GM18951 (cell line): ENCODE measurements around the gene LEMD3.

ENCODE experiments used
- POLR2A ChIP-seq: IDR thresholded peaks from 4 replicates; pipeline ENCODE4 v1.6.1; 2011; ENCODE audit warnings: mild to moderate bottlenecking; ENCODE audit not compliant: insufficient read length, insufficient read depth; ENCODE audit errors: extremely low read depth
- in situ Hi-C: fragments of 300-500 bp; cut with MboI; formaldehyde crosslinking; loops from one replicate; pipeline ENCODE4 v1.12.0; 2022; ENCODE audit warnings: low sequenced_read_pairs, mixed read lengths, inconsistent platforms; ENCODE audit not compliant: unreplicated experiment

LEMD3 gene

DNA sequence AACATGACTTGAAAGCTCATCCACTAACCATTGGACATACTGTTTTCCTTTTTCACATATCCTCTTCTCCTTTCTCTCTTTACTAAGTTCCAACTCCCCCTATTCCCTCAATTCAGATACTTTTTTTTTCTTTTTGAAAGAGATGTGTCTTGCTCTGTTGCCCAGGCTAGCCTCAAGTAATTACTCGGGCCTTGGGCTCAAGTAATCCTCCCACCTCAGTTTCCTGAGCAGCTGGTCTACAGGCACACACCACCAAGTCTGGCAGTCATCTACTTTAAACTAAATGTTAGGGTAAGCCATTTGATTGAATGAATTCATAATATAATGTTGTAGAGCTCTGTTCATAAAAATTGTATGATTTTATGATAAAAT is 15.5 kb downstream of the LEMD3 start:
- in situ Hi-C loops: no loop called here
- TF ChIP-seq POLR2A: no peak

DNA sequence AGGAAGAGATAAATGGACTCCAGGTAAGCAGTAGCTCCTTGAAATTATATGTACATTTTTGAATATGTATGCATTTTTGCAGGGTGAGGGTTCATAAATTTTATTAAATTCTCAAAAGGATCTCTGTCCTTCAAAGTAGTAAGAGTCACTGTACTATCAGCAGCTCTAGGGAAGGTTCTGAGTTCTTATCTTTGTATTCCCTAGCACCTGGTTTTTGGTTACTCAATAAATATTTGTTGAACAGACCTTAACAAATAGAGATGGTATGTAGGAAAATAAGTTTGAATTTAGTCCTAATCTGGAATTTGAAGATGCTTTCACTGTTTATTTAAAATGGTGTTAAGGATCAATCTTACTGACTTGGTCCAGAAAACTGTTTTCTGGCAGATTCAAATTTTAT is 18.3 kb downstream of the LEMD3 start:
- TF ChIP-seq POLR2A: no peak
- in situ Hi-C loops: no loop called here

- in situ Hi-C loops: no loop called here
- no peak for TF ChIP-seq POLR2A
Measured at GRCh38 chr12:65188179-65188701, 18.9 kb downstream of the LEMD3 start.

- TF ChIP-seq POLR2A: no peak
- in situ Hi-C loops: no loop called here
Measured at GRCh38 chr12:65189028-65189718, 19.8 kb downstream of the LEMD3 start.

DNA sequence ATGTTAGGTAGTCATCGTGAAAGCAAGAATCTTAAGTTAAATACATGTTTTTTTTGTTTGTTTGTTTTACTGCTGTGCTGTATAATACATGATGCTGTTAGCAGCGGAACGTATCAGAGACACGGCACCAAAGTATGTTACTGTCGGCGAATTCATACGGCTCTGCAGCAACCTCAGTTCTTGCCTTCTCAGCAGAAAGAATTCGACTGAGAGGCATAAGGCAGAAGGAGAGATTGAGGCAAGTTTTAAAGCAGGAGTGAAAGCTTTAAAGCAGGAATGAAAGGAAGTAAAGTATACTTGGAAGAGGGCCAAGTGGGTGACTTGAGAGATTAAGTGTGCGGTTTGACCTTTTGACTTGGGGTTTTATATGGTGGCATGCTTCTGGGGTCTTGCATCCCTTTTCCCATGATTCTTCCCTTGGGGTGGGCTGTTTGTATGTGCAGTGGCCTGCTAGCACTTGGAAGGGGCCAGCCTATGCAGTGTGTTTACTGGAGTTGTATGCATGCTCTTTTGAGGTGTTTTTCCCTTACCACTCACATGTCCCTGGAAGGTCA is 23.7 kb downstream of the LEMD3 start:
- in situ Hi-C loops: no loop called here

GRCh38 chr12:65194949-65195348 is 25.6 kb downstream of the LEMD3 start:
- in situ Hi-C loops: no loop called here
- TF ChIP-seq POLR2A: no peak

More for the DNA sequence above, 23.7 kb downstream of the LEMD3 start:
- no peak for TF ChIP-seq POLR2A

- in situ Hi-C loops: no loop called here
- no peak for TF ChIP-seq POLR2A
Measured at GRCh38 chr12:65195387-65196055, 26.1 kb downstream of the LEMD3 start.

DNA sequence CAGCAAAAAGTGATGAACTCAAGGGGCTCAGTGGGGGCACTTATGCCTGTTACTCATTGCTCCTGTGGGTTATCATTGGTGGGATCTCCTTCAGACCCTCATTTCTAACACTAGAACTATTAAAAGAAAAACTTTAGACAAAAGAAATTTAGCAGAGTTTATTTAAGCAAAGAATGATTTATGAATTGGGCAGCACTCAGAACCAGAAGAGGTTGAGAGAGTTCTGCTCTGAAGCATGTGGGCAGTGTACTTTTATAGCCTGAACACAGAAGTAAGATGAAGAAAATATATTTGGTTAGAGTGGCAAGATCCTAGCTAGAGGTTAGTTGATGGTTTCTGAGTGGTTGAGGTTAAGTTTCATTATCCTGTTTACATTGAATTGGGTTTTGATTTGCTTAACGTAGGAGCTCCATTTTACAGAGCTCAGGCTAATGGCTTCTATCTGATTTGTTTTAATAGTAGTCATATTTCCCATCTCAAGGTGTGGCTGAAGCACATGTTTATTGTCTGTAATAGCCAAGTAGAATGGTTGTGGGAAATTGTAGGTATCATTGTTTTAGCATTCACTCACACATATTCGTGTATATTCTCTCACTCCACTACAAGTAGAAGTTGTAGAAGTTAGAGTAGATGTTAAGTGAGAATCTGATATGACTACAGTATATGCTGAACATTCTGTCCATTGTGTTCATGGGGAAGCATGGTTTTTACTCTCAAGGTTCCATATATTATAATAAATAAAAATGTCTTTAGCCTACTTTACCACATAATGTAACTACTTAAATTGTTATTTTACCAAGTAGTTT is 27.6 kb downstream of the LEMD3 start:
- in situ Hi-C loops: no loop called here
- TF ChIP-seq POLR2A: no peak

- in situ Hi-C loops: no loop called here
- TF ChIP-seq POLR2A: no peak
Measured at GRCh38 chr12:65199604-65200003, 30.2 kb downstream of the LEMD3 start.

DNA sequence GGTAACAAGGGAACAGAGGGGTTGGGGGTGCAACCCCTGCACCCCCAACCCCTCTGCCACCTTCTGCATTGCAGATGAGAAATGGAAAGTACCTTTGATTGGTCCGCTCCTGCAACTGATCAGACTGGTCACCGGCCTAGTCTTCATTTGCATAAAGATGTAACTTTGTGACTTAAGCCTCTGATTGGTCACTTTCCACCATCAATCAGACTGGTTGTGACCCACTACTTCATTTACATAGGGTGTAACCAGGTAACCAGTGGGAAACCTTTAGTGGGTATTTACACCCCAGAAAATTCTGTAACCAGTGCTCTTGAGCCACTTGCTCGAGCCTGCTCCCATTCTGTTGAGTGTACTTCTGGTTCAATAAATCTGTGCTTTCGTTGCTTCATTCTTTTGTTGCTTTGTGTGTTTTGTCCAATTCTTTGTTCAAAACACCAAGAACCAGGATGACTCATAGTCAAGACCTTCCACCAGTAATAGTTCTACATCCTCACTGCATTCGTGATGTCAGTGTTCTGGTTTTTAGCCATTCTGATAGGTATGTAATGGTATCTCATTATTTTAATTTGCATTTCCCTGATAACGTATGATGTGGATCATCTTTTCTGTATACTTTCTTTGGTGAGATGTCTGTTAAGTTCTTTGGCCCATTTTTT is 30.8 kb downstream of the LEMD3 start:
- no peak for TF ChIP-seq POLR2A

DNA sequence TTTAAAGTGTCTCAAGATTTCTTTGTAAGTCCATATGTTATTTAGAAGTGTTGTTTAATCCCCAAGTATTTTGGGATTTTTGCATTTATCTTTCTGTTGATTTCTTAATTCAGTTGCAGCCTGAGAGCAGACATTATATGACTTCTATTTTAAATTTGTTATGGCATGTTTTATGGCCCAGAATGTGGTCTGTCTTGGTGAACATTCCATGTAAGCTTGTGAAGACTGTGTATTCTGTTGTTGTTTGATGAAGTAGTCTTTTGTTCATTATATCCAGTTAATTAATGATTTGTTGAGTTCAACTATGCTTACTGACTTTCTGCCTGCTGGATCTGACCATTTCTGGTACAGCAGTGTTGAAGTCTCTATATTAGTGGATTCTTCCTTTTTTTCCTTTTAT is 34.0 kb downstream of the LEMD3 start:
- in situ Hi-C loops: no loop called here
- no peak for TF ChIP-seq POLR2A

More for the DNA sequence above, 30.8 kb downstream of the LEMD3 start:
- in situ Hi-C loops: no loop called here

DNA sequence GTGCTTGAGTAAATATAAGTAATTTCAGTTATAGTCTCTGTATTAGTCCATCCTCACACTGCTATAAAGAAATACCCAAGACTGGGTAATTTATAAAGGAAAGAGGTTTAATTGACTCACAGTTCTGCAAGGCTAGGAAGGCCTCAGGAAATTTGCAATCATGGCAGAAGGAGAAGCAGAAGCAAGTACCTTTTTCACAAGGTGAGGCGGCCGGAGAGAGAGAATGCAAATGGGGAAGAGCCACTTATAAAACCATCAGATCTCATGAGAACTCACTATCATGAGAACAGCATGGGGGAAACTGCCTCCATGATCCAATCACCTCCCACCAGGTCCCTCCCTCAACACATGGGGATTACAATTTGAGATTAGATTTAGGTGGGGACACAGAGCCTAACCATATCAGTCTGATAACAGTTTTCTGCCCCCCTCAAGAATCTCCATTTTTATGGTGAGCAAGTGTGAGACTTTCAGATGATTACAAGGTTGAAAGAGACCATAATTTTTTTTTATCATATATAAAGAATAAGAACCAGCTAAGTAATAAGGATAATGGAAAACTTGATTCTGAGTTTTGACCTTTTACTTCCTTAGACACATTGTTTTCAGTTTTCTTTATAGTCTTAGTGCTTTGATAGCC is 35.6 kb downstream of the LEMD3 start:
- no peak for TF ChIP-seq POLR2A
- in situ Hi-C loops: no loop called here
